ENCODE data around the gene ERG. TPM values are rescaled to one million over a fixed set of nuclear protein-coding genes. Genes with fewer than 3 reads are reported as not detected.

Gene ERG
- total and polyA plus RNA-seq, 5 donors = 6.6 to 20.1 (median 16.7) TPM

DNA sequence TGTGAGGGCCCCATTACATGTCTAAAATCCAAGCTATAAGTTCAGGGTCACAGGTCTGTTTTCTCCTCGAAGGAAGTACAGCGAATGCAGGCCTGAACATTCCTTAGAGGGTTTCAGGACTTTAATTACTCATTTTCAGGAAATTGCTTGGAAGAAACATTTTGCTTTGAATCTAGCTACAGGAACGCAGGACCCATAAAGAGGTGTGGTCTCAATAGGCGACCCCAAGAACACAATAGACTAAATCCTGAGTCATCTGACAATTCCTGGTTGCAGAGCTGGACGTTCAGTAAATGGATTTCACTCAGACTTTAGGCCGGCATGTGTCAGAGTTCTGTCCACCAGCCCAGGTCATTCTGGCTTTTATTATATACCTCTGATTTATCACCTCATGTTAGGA is 1.0 kb upstream of the ERG start:
- intact Hi-C loops (cut with DNase I) = no loop called here
- no peak overlapping the region for H3K4me3 ChIP-seq (ENCODE audit: low read length)
- DNase-seq (no peak), ATAC-seq (peak; percentile 32 to 68)
- peak overlapping the region; percentile 20 for H3K27ac ChIP-seq (ENCODE audit: low read length)
- 63% methylated on average over 6 of the region's 6 CpGs for WGBS
- H3K9me3 ChIP-seq (ENCODE audit: control insufficient read depth, low read length) = no peaks in the 10 kb centered on the region
- no peaks in the 10 kb centered on the region for H3K4me1 ChIP-seq (ENCODE audit: control insufficient read depth, insufficient read depth, low read length)
- no peaks in the 10 kb centered on the region for H3K27me3 ChIP-seq (ENCODE audit: control insufficient read depth, insufficient read depth)

DNA sequence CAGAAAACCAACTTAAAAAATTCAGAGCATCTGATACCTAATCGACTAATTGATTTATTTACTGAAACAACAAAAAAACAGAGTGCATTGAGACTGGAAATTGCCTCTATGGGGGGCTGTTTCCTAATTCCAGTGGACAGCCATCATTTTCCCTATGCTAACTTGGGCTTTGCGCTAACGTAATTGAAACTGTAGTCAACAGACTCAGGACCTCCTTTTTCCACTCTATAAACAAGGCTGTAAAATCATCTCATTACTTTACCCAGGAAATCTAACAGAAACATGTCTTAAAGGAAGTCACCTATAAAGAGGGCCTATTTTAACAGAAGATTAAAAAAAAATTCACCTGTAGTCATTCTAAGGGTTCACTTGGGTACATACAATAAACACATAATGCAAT is 2.1 kb downstream of the ERG start:
- Histone ChIP-seq H3K27ac (ENCODE audit: low read length) (no peak overlapping the region), H3K9me3 (ENCODE audit: control insufficient read depth, low read length) (no peaks in the 10 kb centered on the region), H3K4me3 (ENCODE audit: low read length) (peak overlapping the region; percentile 86), H3K27me3 (ENCODE audit: control insufficient read depth, insufficient read depth) (no peaks in the 10 kb centered on the region), H3K4me1 (ENCODE audit: control insufficient read depth, insufficient read depth, low read length) (no peaks in the 10 kb centered on the region)
- no peak for ATAC-seq
- intact Hi-C loops (cut with DNase I) = no loop called here
- 62% methylated on average over 3 of the region's 3 CpGs for WGBS
- no peak for DNase-seq

- ATAC-seq = no peak
- H3K9me3 ChIP-seq (ENCODE audit: control insufficient read depth, low read length) = no peaks in the 10 kb centered on the region
- H3K4me1 ChIP-seq (ENCODE audit: control insufficient read depth, insufficient read depth, low read length) = peaks cover 2% of the 10 kb centered on the region
- DNase-seq = no peak
- peak overlapping the region; percentile 86 for H3K4me3 ChIP-seq (ENCODE audit: low read length)
- intact Hi-C loops (cut with DNase I) = no loop called here
- 59% methylated on average over 2 of the region's 2 CpGs for WGBS
- no peaks in the 10 kb centered on the region for H3K27me3 ChIP-seq (ENCODE audit: control insufficient read depth, insufficient read depth)
- H3K27ac ChIP-seq (ENCODE audit: low read length) = peak overlapping the region; percentile 12
Measured at GRCh38 chr21:38495696-38496095, 2.6 kb downstream of the ERG start.

GRCh38 chr21:38495242-38495641 is 3.0 kb downstream of the ERG start:
- Histone ChIP-seq H3K4me1 (ENCODE audit: control insufficient read depth, insufficient read depth, low read length) (peaks cover 6% of the 10 kb centered on the region), H3K9me3 (ENCODE audit: control insufficient read depth, low read length) (no peaks in the 10 kb centered on the region), H3K27ac (ENCODE audit: low read length) (no peak overlapping the region), H3K4me3 (ENCODE audit: low read length) (peak overlapping the region; percentile 86), H3K27me3 (ENCODE audit: control insufficient read depth, insufficient read depth) (no peaks in the 10 kb centered on the region)
- DNase-seq = no peak
- no peak for ATAC-seq
- 52% methylated on average over 5 of the region's 5 CpGs for WGBS
- intact Hi-C loops (cut with DNase I) = no loop called here

GRCh38 chr21:38494703-38495102 is 3.6 kb downstream of the ERG start:
- WGBS = 50% methylated on average over 6 of the region's 6 CpGs
- intact Hi-C loops (cut with DNase I) = no loop called here

DNA sequence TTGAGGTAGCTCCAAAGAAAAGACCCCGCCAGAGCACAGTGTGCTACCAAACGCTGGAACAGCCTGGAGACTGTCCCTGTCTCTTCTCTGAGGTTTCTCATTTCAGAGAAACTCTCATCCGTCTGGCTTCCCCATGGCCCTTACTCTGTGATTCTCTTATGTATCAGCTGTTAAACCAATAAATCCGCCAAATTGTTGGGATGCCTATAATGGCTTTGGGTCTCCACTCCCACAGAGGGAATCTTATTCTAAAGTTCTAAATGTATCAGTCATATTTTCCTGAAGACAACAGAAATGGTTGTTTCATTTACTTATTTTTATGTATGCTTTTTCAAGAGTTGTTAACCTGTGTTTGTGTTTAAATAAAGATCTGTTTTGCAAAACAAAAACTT is 4.0 kb downstream of the ERG start:
- DNase-seq (no peak), ATAC-seq (no peak)
- no peaks in the 10 kb centered on the region for H3K27me3 ChIP-seq (ENCODE audit: control insufficient read depth, insufficient read depth)
- no peak overlapping the region for H3K4me3 ChIP-seq (ENCODE audit: low read length)
- intact Hi-C loops (cut with DNase I) = no loop called here
- H3K4me1 ChIP-seq (ENCODE audit: control insufficient read depth, insufficient read depth, low read length) = peaks cover 6% of the 10 kb centered on the region
- no peaks in the 10 kb centered on the region for H3K9me3 ChIP-seq (ENCODE audit: control insufficient read depth, low read length)
- 63% methylated on average over 4 of the region's 4 CpGs for WGBS
- no peak overlapping the region for H3K27ac ChIP-seq (ENCODE audit: low read length)

More at GRCh38 chr21:38494703-38495102, 3.6 kb downstream of the ERG start:
- DNase-seq = peak in 1 of 3 donors; percentile 47
- Histone ChIP-seq H3K4me1 (ENCODE audit: control insufficient read depth, insufficient read depth, low read length) (peaks cover 6% of the 10 kb centered on the region), H3K4me3 (ENCODE audit: low read length) (peak overlapping the region; percentile 86), H3K9me3 (ENCODE audit: control insufficient read depth, low read length) (no peaks in the 10 kb centered on the region), H3K27me3 (ENCODE audit: control insufficient read depth, insufficient read depth) (no peaks in the 10 kb centered on the region), H3K27ac (ENCODE audit: low read length) (no peak overlapping the region)
- peak in 1 of 2 donors; percentile 17 for ATAC-seq

- WGBS = 64% methylated on average over 18 of the region's 18 CpGs
- H3K4me1 ChIP-seq (ENCODE audit: control insufficient read depth, insufficient read depth, low read length) = peaks cover 6% of the 10 kb centered on the region
- H3K27ac ChIP-seq (ENCODE audit: low read length) = no peak overlapping the region
- intact Hi-C loops (cut with DNase I) = no loop called here
- DNase-seq (peak in 1 of 3 donors; percentile 41), ATAC-seq (no peak)
- H3K9me3 ChIP-seq (ENCODE audit: control insufficient read depth, low read length) = no peaks in the 10 kb centered on the region
- no peak overlapping the region for H3K4me3 ChIP-seq (ENCODE audit: low read length)
- no peaks in the 10 kb centered on the region for H3K27me3 ChIP-seq (ENCODE audit: control insufficient read depth, insufficient read depth)
Measured at GRCh38 chr21:38493549-38494250, 4.6 kb downstream of the ERG start.

DNA sequence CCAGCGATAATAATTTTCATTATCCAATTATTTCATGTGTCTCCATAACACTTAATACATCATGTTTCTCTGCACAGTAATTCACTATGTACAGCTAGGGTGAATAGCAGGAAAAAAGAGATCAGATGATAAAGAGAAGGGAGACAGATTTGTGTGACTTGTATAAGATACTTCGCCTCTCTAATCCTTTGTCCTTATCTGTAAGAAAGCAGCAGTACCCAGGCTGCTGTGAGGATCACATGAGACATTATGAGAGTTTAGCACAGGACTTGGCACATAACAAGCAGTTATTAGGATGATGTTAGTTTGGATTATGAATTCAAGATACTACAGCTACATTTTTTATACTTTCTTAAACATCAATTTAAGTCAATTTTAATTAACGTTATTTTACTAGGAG is 6.3 kb downstream of the ERG start:
- H3K27ac ChIP-seq (ENCODE audit: low read length) = no peak overlapping the region
- 55% methylated on average over 3 of the region's 3 CpGs for WGBS

DNA sequence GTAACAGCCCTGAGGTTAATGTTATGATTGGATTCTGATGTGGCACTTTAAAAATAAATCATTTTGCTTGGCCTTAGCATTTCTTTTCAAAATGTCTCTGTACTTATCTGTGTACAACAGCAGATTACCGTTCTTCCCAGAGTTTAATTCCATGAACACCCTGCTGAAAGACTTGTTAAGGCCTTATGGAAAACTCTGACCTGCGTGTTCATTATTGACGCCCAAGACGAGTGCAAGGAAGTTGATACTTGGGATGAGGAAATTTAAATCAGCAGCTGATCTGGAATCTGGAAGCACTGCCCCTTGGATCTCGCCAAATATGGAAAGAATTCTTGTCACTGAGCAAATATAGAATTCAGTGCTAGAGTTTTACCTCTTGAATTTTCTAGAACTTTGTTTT is 6.7 kb downstream of the ERG start:
- ATAC-seq = peak; percentile 53 to 81
- 49% methylated on average over 5 of the region's 5 CpGs for WGBS

More for the DNA sequence above, 6.3 kb downstream of the ERG start:
- Histone ChIP-seq H3K9me3 (ENCODE audit: control insufficient read depth, low read length) (no peaks in the 10 kb centered on the region), H3K4me3 (ENCODE audit: low read length) (no peak overlapping the region), H3K4me1 (ENCODE audit: control insufficient read depth, insufficient read depth, low read length) (peaks cover 6% of the 10 kb centered on the region), H3K27me3 (ENCODE audit: control insufficient read depth, insufficient read depth) (no peaks in the 10 kb centered on the region)
- no peak for ATAC-seq
- DNase-seq = no peak
- intact Hi-C loops (cut with DNase I) = no loop called here

GRCh38 chr21:38490411-38491020 is 7.8 kb downstream of the ERG start:
- no peak for DNase-seq
- no peak overlapping the region for H3K27ac ChIP-seq (ENCODE audit: low read length)
- no peak overlapping the region for H3K4me3 ChIP-seq (ENCODE audit: low read length)
- no peaks in the 10 kb centered on the region for H3K9me3 ChIP-seq (ENCODE audit: control insufficient read depth, low read length)
- peaks cover 6% of the 10 kb centered on the region for H3K4me1 ChIP-seq (ENCODE audit: control insufficient read depth, insufficient read depth, low read length)
- WGBS = 53% methylated on average over 12 of the region's 12 CpGs
- H3K27me3 ChIP-seq (ENCODE audit: control insufficient read depth, insufficient read depth) = no peaks in the 10 kb centered on the region
- intact Hi-C loops (cut with DNase I) = no loop called here
- peak; percentile 34 to 37 for ATAC-seq

More for the DNA sequence above, 6.7 kb downstream of the ERG start:
- Histone ChIP-seq H3K4me3 (ENCODE audit: low read length) (no peak overlapping the region), H3K9me3 (ENCODE audit: control insufficient read depth, low read length) (no peaks in the 10 kb centered on the region), H3K27me3 (ENCODE audit: control insufficient read depth, insufficient read depth) (no peaks in the 10 kb centered on the region), H3K4me1 (ENCODE audit: control insufficient read depth, insufficient read depth, low read length) (peaks cover 6% of the 10 kb centered on the region), H3K27ac (ENCODE audit: low read length) (no peak overlapping the region)
- DNase-seq = no peak
- intact Hi-C loops (cut with DNase I) = no loop called here

DNA sequence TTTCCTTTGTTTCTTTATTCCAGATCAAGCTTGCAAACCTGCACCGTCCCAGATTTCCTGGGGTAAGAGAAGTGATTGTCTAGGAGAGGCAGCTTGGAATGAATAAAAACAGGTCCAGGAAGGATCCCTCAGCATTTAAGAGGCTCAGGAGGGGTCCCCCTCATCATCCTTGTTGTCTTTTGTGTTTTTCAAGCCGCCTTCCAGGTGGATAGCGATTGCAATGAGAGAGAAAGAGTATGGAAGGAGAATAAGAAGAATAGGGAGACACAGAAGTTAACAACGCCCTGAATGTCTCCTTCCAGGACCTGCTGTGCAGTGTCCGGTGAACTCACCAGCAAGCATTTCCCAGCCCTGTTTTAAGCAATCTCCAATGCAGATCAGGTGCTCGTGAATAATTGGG is 8.5 kb downstream of the ERG start:
- Histone ChIP-seq H3K27me3 (ENCODE audit: control insufficient read depth, insufficient read depth) (no peaks in the 10 kb centered on the region), H3K4me3 (ENCODE audit: low read length) (no peak overlapping the region), H3K9me3 (ENCODE audit: control insufficient read depth, low read length) (no peaks in the 10 kb centered on the region), H3K27ac (ENCODE audit: low read length) (peak overlapping the region; percentile 59), H3K4me1 (ENCODE audit: control insufficient read depth, insufficient read depth, low read length) (peaks cover 6% of the 10 kb centered on the region)
- 75% methylated on average over 6 of the region's 6 CpGs for WGBS
- intact Hi-C loops (cut with DNase I) = no loop called here
- no peak for ATAC-seq
- DNase-seq = no peak
